GM21360 (cell line): ENCODE data around the gene UMOD.
"Not testable (repeated sequence)": the region's sequence is repeated elsewhere in the genome, so short reads cannot be mapped to it uniquely, and the experiment has no call there.

Experiments
- ATAC-seq: cut with Tn5 transposase; IDR thresholded peaks from one replicate; pipeline ENCODE4 v1.9.1; 2021; ENCODE audit warnings: mild to moderate bottlenecking, moderate library complexity; ENCODE audit not compliant: unreplicated experiment

UMOD gene

DNA sequence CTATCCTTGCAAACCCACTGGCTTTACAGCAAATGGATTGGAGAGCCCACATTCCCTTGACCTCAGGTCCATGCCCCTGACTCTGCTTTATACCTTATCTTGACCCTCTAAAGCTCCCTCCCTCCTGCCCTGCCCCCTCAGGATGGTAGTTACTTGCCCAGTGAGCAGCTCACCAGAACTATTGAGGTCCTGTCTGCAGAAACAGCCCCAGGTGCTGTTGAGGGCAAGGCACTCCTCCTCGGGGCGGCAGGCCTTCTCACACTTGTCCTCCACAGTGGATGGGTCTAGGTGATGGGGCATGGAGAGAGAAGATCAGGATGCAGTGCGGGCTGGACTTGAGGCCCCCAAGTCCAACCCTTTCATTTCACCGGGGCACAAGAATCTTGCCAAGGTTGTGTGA, 29.8 kb downstream of the UMOD start:
- no peak for ATAC-seq

DNA sequence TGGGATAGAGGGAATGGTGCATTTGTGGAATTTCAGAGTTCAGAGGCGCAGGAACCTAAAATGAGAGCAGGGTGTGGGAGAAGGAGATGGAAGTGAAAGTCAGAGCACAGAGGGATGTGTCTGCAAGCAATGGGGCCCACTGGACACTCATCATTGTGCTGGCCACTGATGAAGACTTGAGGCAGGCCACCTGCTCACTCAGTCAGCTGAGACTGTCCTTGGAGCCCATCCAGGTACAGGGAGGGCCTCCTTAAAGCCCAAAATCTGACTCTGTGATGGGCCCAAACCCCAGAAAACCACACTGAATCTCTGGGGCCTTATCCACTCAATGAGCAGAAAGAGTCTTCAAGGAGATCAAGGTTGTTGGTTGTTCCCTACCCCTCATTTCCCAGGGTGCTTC, 30.8 kb downstream of the UMOD start:
- no peak for ATAC-seq

DNA sequence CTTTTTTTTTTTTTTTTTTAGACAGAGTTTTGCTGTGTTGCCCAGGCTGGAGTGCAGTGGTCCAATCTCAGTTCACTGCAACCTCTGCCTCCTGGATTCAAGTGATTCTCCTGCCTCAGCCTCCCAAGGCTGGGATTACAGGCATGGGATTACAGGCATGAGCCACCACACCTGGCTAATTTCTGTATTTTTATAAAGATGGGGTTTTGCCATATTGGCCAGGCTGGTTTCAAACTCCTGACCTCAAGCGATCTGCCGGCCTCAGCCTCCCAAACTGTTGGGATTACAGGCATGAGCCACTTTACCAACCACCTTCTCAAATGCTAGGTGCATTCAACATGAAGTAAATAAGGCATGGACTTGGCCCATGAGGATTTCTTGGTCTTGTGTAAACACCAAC, 31.5 kb downstream of the UMOD start:
- ATAC-seq = not testable (repeated sequence)

DNA sequence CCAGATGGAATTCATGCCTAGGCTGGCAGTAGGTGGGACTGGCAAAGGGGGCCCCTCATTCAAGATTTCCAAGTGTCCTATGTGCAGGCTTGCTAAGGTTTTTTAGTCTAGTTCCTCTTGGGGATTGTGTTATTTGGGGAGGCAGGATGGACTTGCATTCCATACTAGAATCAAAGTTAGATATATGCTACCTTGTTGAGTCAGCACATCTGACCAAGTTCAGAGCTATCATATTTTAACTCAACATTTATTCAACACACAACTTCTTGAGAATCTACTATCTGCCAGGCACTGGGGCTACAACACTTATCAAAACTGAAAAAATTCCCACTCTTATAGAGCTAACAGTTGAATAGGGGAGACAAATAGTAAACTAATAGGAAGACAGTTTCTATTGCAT, 31.9 kb downstream of the UMOD start:
- no peak for ATAC-seq

DNA sequence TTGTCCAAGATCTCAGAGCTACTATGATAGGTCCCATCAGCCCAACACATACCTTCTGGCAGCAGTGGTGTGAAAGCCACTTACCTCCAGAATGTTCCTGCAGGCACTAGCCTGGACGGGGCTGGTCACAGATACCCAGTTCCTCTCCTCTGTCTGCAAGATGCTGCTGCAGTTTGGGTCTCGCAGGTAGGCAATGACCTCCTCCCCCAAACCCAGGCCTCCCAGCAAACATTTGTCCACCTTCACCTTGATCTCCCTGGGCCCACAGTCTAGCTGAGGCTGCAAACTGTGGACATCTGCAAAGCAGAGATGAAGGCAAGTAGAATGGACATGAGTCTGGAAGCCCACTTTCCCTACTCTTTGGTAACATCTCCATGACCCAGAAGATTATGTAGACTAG, 32.3 kb downstream of the UMOD start:
- ATAC-seq = no peak

DNA sequence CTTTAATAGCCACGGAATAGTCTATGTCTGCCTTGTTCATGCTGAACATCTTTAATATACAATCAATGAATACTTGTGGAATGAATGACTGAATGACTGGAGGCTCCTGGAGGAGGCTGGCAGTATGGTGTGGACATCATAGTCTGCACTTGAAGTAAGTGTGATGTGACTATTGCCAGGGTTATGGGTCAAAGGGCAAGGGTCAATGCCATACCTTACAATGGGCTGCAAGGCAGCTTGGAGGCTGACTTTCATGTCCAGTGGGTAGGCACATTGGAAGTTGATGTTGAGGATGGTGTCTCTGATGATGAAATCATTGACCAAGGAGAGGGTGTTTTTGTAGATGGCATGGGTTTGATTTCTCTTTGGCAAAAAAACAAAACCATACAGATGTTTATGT, 33.1 kb downstream of the UMOD start:
- no peak for ATAC-seq

DNA sequence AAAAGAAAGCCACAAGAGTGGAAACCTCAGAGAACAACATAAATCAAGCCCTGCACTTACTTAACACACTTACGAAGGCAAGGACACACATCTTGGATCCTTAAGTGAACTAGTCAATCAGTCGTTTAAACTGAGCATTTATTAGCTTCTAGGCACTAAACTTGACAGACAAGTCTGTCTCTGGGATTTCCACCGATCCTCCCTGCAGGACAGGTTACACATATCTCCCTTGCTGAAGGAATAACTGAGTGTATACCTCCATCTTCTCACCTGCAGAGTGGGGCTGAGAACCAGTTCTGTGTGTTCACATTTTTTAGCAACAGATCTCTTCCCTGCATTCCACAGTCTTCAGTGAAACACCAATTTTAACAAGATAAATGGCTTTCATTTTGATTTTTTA, 34.1 kb downstream of the UMOD start:
- no peak for ATAC-seq

DNA sequence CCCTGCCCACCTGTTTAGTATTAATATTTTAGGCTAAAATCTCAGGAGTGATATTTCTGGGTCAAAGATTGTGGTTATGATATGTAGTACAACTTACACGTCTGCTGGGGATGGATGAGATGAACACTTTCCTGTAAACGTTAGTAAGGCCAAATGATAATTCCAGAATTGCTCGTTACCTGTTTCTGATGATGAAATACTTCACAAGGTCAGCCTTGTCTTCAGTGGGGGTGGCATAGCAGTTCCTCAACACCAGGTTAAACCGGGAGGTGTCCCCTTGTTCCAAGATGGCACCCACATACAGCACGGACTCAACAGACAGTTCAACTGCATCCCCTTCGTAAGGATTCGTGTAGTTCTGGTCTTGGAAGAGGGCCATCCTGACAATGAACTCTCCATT, 34.5 kb downstream of the UMOD start:
- no peak for ATAC-seq

DNA sequence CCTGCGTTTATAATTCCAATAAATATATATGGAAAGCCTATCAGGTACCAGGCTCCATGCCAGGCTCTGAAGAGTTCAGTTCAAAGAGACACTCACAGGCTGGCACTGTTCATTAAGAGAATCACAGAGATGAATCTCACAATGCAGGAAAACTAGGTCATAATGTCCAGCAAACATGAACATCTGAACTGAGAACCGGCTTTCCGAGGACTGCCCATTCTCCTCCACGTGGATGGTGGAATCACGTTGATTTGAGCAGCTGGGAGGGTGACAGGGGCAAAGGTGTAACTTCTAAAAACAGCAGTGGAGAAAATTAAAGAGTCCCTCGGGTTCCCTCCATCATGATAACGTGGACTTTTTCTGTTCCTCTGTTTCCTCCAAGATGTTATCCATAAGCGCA, 35.4 kb downstream of the UMOD start:
- no peak for ATAC-seq

DNA sequence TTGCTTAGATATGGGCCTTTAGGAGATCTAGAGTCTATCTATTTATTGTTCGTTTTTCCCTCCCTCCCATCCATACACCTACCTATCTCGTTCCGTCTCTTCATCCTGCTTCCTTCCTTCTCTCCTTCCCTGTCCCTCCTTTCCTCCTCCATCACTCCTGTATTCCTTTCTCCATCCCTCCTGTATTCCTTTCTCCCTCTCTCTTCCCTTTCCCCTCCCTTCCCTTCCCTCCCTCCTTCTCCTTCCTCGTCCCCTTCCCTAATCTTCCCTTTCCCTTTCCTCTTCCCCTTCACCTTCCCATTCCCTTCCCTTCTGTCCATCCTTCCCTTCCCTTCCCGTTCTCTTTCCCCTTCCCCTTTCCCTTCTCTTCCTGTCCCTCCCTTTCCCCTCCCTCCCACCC, 35.8 kb downstream of the UMOD start:
- ATAC-seq = no peak

DNA sequence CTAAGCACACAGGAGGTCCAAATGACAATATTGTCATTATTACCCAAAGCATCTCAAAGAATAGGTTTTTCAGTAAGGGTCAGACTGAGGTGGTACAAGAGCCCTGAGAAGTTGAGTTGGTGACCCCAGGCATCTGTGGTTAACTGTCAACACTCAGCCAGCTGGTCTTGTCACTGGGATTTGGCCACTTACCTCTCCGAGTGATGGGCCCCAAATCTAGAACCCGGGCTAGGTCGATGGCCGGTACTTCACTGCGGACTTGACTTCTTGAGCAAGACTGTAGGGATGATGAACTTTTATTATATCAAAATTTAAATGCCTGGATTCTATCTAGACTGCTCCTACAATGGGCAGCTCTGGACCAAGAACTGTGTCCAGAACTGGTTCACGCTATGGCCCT, 36.8 kb downstream of the UMOD start:
- no peak for ATAC-seq

DNA sequence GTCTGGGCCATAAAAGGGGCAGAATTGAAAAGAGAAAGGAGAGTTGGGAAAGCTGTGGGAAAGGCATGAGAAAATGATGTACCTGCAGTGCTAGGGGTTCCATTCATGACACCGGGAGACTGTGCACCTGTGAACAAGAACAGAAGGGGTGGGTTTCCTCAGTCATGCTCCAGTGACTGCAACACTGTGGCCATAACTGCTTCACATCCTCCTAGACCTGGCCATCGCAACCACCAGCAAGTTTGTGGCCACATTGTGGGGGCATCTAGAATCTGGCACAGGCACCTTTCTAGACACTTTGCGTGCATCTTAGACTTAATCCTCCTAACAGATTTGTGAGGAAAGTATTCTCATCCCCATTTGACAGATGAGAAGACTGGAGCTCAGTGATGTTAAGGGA, 37.9 kb downstream of the UMOD start:
- no peak for ATAC-seq

DNA sequence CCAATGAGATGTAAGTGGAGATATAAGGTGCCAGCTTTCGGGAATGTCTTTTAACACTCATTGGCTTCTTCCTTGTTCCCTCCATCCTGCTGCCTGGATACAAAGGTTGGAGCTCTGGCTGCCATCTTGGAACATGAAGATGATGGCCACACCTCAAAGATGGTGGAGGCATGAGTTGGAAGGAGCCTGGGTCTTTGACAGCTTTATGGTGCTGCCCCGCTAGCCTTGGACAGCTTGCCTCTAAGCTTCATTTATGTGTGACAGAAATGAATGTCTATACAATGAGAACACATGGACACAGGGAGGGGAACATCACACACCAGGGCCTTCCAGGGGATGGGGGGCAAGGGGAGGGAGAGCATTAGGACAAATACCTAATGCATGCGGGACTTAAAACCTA, 38.8 kb downstream of the UMOD start:
- no peak for ATAC-seq

DNA sequence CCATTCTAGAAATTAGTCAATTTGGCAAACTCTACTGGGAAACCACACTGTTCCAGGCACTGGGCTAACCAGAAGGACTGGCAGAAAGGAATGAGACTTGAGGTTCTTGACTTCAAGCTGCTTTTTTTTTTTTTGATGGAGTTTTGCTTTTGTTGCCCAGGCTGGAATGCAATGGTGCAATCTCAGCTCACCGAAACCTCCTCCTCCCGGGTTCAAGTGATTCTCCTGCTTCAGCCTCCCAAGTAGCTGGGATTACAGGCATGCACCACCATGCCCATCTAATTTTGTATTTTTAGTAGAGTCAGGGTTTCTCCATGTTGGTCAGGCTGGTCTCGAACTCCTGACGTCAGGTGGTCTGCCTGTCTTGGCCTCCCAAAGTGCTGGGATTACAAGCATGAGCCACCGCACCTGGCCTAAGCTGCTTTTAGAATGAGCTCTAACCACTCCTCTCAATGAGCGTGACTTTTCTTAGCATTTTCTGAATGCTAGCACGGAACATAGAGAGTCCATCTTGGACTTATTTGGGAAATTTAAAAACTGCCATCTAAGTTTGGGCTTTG, 39.9 kb downstream of the UMOD start:
- not testable (repeated sequence) for ATAC-seq

DNA sequence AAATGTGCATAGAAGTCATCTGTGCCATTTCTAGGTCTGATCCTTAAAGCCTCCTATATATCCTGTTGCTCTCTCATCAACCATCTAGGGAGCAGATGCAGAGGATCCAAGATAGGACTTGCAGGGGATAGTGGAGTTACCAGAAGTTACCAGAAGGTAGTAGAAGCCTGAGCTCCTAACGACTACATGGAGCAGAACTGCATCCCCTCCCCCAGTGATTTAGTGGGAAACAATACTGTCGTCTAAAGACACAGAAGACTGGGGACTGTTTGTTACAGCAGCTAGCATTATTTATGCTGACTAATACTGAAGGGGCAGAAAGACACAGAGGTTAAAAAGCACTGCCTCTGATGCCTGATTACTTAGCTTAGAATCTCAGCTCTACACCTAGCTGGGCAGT, 41.0 kb downstream of the UMOD start:
- ATAC-seq = no peak

DNA sequence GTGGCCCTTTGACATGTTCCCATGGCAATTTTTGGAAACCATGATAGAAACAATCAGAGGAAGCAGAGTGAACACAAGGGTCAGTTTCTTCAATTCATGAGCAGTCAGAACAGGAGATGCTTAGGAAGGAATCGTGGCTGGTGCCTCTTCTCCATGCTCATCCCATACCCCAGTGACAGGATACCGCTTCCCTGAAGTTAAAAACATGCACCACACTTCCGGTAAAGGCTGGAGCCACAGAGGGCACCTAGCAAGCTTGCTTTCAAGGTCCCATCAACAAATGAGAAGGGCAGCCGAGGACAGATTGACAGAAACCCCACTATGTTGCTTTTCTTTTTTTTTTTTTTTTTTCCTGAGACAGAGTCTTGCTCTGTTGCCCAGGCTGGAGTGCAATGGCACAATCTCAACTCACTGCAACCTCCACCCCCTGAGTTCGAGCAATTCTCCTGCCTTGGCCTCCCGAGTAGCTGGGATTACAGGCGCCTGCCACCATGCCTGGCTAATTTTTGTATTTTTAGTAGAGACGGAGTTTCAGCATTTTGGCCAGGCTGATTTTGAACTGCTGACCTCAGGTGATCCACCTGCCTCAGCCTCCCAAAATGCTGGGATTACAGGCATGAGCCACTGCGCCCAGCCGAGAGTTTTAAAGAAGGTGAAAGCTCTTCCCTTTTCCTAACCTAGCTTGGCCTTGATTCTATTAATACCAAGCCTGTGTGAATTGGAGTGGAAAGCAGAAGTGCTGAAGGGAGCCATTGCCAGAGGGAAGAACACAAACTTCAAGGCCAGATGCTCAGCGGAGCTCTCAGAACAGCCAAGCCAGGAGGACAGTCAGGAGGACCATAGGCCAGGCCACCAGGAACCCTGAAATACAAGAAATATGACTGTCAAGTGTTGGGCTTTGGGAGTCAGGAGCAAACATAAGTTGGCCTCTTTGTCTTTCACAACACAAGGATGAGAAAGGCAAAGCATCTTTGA, 41.8 kb downstream of the UMOD start:
- ATAC-seq = no peak

DNA sequence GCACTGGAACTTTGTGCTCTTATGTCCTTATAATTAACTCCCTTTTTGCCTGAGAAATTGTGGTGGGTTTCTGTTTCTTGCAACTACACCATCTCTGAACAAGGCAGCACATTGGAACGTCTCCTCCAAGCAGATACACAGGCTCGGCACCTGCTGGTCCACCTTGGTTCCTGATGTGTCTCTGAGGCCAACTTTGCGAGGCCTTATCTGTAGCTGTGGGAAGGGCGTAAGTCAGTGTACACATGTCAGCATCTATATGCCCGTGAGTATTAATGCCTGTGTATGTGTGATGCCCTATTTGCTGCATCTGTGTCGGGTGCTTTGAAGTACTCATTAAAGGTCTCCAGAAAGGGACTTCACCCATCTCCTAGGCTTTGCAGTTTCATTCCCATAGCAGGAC, 42.7 kb downstream of the UMOD start:
- ATAC-seq = no peak

DNA sequence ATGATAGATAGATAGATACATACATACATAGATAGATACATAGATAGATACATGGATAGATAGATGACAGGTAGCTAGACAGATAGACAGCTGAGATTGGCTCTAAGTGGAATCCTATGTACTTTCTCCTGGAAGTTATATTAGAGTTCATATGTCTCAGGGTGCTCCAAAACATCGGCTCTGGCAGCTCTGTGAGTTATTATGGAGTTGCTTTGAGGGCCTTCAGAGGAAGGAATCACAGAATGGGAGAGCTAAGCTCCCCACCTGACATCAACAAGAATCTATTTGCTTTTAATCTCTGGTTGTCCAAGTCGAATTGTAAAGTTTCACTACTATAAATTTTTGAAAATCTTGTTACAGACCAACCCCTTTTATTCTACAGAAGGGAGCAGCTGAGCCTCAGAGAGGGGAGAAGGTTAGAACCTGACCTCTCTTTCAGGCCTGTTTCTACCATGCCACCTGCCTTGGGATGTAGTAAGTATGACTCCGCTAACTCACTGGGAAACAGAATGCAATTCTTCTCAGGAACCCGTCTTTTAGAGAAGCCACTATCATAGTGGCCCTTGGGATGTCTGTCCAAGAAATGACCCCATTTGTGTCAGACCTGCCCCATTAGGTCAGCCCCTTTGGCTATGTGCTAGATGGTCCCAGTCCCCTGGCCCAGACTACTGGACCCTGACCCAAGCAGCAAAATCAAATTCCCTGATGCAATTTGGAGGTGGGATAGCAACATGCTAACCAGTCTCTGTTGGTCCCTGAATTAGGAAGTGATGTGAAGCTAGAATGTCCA, 43.5 kb downstream of the UMOD start:
- no peak for ATAC-seq

DNA sequence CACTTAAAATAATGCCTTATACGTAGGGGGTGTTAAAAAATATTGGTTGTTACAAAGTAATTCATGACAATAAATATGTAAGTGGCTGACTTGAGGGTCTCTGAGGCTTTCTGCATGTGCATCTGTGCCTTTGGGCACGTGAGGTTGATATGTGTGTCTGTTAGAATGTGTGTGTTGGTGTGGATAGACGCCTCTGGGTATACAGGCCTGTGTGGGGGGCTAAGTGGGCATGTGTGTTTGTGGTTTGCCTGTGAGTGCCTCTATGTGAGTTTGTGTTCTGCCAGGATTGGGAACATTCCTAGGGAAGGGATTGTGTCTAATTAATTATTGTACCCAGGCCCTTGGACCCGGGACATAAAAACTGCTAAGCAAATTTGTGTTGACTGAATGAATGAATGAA, 44.2 kb downstream of the UMOD start:
- ATAC-seq = no peak

DNA sequence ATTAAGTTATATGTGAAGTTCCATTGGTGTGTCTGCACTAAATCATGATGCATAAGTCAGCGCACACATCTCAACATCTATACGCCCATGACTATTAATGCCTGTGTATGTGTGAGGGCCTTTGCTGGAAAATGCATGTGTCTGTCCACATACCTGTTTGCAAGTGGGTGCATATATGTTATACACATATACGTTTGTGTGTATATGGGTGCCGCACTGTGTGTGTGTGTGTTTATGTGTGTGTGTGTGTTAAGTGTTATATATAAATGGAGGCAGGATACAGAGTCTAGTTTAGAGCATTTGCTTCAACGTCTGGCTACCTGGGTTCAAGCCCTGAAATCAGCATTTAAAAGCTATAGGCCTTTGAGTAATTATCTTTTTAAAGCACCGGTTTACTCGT, 44.7 kb downstream of the UMOD start:
- ATAC-seq = no peak

DNA sequence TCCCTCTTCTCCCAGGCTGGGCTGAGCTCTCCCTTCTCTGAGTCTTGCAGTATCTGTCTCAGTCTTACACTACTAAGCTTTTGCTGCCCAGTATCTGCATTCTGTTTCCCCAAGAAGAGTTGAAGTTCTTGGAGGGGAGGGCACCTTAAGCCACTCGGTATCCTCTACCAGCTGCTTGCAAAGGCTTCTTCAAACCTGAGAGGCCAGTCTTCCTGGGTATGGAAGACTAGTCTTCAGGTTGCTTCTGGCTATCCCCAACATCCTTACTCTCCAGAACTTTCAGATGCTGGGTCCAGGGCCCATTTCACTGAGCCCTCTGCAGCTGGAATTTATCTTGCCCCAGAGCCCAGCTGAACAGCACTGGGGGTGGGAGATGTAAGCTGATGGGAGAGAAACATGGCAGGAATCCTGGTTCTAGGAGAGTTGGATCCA, 45.3 kb downstream of the UMOD start:
- no peak for ATAC-seq

DNA sequence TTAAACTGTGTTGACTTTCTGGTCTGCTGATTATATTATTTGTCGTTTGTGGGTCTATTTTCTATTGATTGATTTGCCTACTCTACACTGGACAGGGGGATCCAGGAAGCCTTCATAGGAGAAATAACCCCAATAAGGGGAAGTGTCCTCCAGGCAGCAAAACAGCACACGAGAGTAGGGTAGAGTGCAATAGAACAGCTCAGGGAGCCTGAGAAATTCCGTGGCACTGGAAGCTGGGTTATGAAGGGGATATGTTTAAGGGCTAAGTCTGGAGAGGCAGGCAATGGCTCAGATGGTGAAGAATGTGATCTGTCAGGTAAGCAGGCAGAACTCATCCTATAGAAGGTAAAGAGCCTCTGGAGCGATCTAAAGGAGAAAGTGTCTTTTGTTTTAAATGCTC, 46.1 kb downstream of the UMOD start:
- no peak for ATAC-seq
